NB4 (cell line): ENCODE data around the gene FABP1.

Experiments used
- DNase-seq: peaks from one replicate; pipeline ENCODE4 v3.0.0; 2010; ENCODE audit warnings: low read depth
- H3K4me3 ChIP-seq: one replicate; pipeline ENCODE4 v1.5.1; 2011; ENCODE audit warnings: mild to moderate bottlenecking, low read depth, low read length, moderate library complexity
- CTCF ChIP-seq: IDR thresholded peaks from one replicate; pipeline ENCODE4 v1.5.1; 2012; ENCODE audit warnings: low read depth, low read length
- MAX ChIP-seq: IDR thresholded peaks from 2 replicates; pipeline ENCODE4 v1.6.1; 2011; ENCODE audit warnings: low read depth, low read length
- MYC ChIP-seq: IDR thresholded peaks from 2 replicates; pipeline ENCODE4 v1.6.1; 2011; ENCODE audit warnings: low read depth, low read length
- POLR2A ChIP-seq: IDR thresholded peaks from 2 replicates; pipeline ENCODE4 v1.6.1; 2011; ENCODE audit warnings: mild to moderate bottlenecking; ENCODE audit not compliant: insufficient read length; ENCODE audit errors: extremely low read depth

Gene FABP1

GRCh38 chr2:88127888-88128653 is at the start of gene FABP1:
FABP1 (minus strand) TSS chr2:88128062; CDS start chr2:88128017, 45 bp downstream.
- TF ChIP-seq CTCF (no peak), POLR2A (no peak), MYC (no peak), MAX (no peak)
- no peak for DNase-seq
- no peak within 1 kb of the TSS for H3K4me3 ChIP-seq

- no peak for TF ChIP-seq CTCF
- no peak overlapping the region for H3K4me3 ChIP-seq
- no peak for DNase-seq
Measured at GRCh38 chr2:88177556-88177955, 49.7 kb upstream of the FABP1 start.

GRCh38 chr2:88176352-88176984 is 48.6 kb upstream of the FABP1 start:
- DNase-seq = no peak
- no peak for TF ChIP-seq CTCF
- no peak for TF ChIP-seq MYC
- TF ChIP-seq POLR2A = no peak
- TF ChIP-seq MAX = no peak
- no peak overlapping the region for H3K4me3 ChIP-seq

GRCh38 chr2:88172882-88173281 is 45.0 kb upstream of the FABP1 start:
- H3K4me3 ChIP-seq = no peak overlapping the region
- no peak for TF ChIP-seq MAX
- TF ChIP-seq POLR2A = no peak
- TF ChIP-seq CTCF = no peak
- no peak for TF ChIP-seq MYC
- no peak for DNase-seq

GRCh38 chr2:88171966-88172365 is 44.1 kb upstream of the FABP1 start:
- no peak overlapping the region for H3K4me3 ChIP-seq
- no peak for TF ChIP-seq POLR2A
- TF ChIP-seq CTCF = no peak
- TF ChIP-seq MYC = no peak
- TF ChIP-seq MAX = no peak
- no peak for DNase-seq
